NB4 (cell line): ENCODE data around the gene FOXP3.

Experiments used
- DNase-seq: peaks from one replicate; pipeline ENCODE4 v3.0.0; 2010; ENCODE audit warnings: low read depth
- H3K4me3 ChIP-seq: one replicate; pipeline ENCODE4 v1.5.1; 2011; ENCODE audit warnings: mild to moderate bottlenecking, low read depth, low read length, moderate library complexity
- CTCF ChIP-seq: IDR thresholded peaks from one replicate; pipeline ENCODE4 v1.5.1; 2012; ENCODE audit warnings: low read depth, low read length
- MAX ChIP-seq: IDR thresholded peaks from 2 replicates; pipeline ENCODE4 v1.6.1; 2011; ENCODE audit warnings: low read depth, low read length
- MYC ChIP-seq: IDR thresholded peaks from 2 replicates; pipeline ENCODE4 v1.6.1; 2011; ENCODE audit warnings: low read depth, low read length
- POLR2A ChIP-seq: IDR thresholded peaks from 2 replicates; pipeline ENCODE4 v1.6.1; 2011; ENCODE audit warnings: mild to moderate bottlenecking; ENCODE audit not compliant: insufficient read length; ENCODE audit errors: extremely low read depth

Gene FOXP3

GRCh38 chrX:49270249-49270921, 5.9 kb upstream of the FOXP3 start:
- no peak for TF ChIP-seq MYC
- TF ChIP-seq CTCF = no peak
- TF ChIP-seq MAX = no peak
- TF ChIP-seq POLR2A = no peak
- no peak for DNase-seq
- H3K4me3 ChIP-seq = peak overlapping the region; percentile 55

- TF ChIP-seq CTCF (no peak), MAX (no peak), MYC (no peak), POLR2A (peak; percentile 51)
- peak within 1 kb of the TSS; percentile 76 for H3K4me3 ChIP-seq
- DNase-seq = no peak
Measured at GRCh38 chrX:49269767-49270248, 5.3 kb upstream of the FOXP3 start, which contains the start of gene PPP1R3F. TSS of gene PPP1R3F (plus strand) at chrX:49269793. CDS start at chrX:49269870, 77 bp downstream.

- H3K4me3 ChIP-seq = peak overlapping the region; percentile 76
- DNase-seq = peak; percentile 98
- TF ChIP-seq MYC = peak; percentile 0; the same call in 1 of the 2 replicates
- TF ChIP-seq MAX = 0 out of 2 replicates have a peak, but pooled peaks have one; percentile 5
- peak; percentile 66 for TF ChIP-seq POLR2A
- TF ChIP-seq CTCF = no peak
Measured at GRCh38 chrX:49269010-49269766, 4.7 kb upstream of the FOXP3 start.

GRCh38 chrX:49268702-49269009, 4.1 kb upstream of the FOXP3 start:
- TF ChIP-seq MAX (0 out of 2 replicates have a peak, but pooled peaks have one; percentile 13), MYC (no peak)
- DNase-seq = no peak
- peak overlapping the region; percentile 76 for H3K4me3 ChIP-seq

- DNase-seq = no peak
- TF ChIP-seq POLR2A (no peak), CTCF (no peak), MAX (no peak), MYC (no peak)
- no peak overlapping the region for H3K4me3 ChIP-seq
Measured at GRCh38 chrX:49266523-49267445, 2.3 kb upstream of the FOXP3 start.
